GDM1 (cell line): ENCODE results near the gene FAM110A.
"Not testable (repeated sequence)": the region's sequence is repeated elsewhere in the genome, so short reads cannot be mapped to it uniquely, and the experiment has no call there.

ENCODE experiments used
- DNase-seq: peaks from one replicate; lab custom pipeline; 2025; lab: John Stamatoyannopoulos, UW

The FAM110A gene

GRCh38 chr20:833450-834150 lies at the start of gene FAM110A:
Gene FAM110A, plus strand, starts transcription at chr20:833715. Its CDS starts 11,090 bp downstream, at chr20:844805.
- DNase-seq = peak; percentile 97

GRCh38 chr20:787825-788224 lies 45.7 kb upstream of the FAM110A start:
- no peak for DNase-seq

GRCh38 chr20:791056-791455 lies 42.5 kb upstream of the FAM110A start:
- DNase-seq = no peak

GRCh38 chr20:792248-792647 lies 41.3 kb upstream of the FAM110A start:
- no peak for DNase-seq

GRCh38 chr20:796921-797320 lies 36.6 kb upstream of the FAM110A start:
- DNase-seq = no peak

- DNase-seq = not testable (repeated sequence)
Observed at GRCh38 chr20:798746-799145, 34.8 kb upstream of the FAM110A start.

- DNase-seq = not testable (repeated sequence)
Observed at GRCh38 chr20:800026-800425, 33.5 kb upstream of the FAM110A start.

GRCh38 chr20:801678-802077 lies 31.8 kb upstream of the FAM110A start:
- DNase-seq = no peak

- DNase-seq = no peak
Observed at GRCh38 chr20:805713-806112, 27.8 kb upstream of the FAM110A start.

- DNase-seq = not testable (repeated sequence)
Observed at GRCh38 chr20:811776-812434, 21.6 kb upstream of the FAM110A start.

GRCh38 chr20:812435-812814 lies 21.1 kb upstream of the FAM110A start:
- not testable (repeated sequence) for DNase-seq

- DNase-seq = no peak
Observed at GRCh38 chr20:813390-813789, 20.1 kb upstream of the FAM110A start.

- no peak for DNase-seq
Observed at GRCh38 chr20:815226-815625, 18.3 kb upstream of the FAM110A start.

GRCh38 chr20:815914-816606 lies 17.5 kb upstream of the FAM110A start:
- peak; percentile 42 for DNase-seq

GRCh38 chr20:818001-818664 lies 15.4 kb upstream of the FAM110A start:
- no peak for DNase-seq

- DNase-seq = no peak
Observed at GRCh38 chr20:819680-820322, 13.7 kb upstream of the FAM110A start.

- DNase-seq = no peak
Observed at GRCh38 chr20:820323-820953, 13.1 kb upstream of the FAM110A start.

GRCh38 chr20:821046-821730 lies 12.3 kb upstream of the FAM110A start:
- DNase-seq = no peak

GRCh38 chr20:821731-822065 lies 11.8 kb upstream of the FAM110A start:
- no peak for DNase-seq

- DNase-seq = no peak
Observed at GRCh38 chr20:822651-823573, 10.6 kb upstream of the FAM110A start.
